ENCODE measurements around the gene DOK5. TPM values are rescaled to one million over a fixed set of nuclear protein-coding genes. Genes with fewer than 3 reads are reported as not detected.

DOK5 gene
- total RNA-seq, 1 experiment from 2014 or later, result not detected

DNA sequence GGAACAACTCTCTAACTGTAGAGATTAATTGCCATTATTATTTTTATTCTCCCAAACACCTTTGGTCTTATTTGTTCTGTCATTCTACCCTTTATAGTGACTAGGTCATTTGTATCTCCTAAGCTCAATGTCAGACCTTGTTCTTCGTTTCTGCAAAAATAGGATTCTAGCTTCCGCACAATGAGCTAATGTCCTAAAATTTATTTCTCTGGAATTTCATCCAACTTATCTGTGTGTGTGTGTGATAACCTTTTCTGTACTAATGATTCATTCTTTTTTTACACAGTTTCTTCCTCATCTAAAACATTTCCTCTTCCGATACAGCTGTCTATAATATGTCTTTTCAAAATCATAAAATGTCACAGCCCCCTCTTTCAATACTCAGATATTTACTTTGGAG lies 84.5 kb downstream of the DOK5 start:
- DNase-seq (ENCODE audit: low read depth), result no peak

DNA sequence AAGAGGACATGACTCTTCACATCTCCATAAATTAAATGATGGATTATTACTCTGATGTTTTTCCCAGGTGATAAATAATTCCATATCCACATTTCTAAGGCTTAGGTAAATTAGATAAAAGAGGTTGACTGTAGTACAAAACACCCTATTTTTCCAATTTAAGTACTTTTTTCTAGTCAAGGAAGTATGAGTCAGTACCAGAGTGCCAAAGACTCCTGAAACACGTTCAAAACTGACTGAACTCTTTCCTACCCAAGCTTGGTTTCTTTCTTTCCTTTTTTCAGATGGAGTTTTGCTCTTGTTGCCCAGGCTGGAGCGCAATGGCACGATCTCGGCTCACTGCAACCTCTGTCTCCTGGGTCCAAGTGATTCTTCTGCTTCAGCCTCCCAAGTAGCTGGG lies 85.0 kb downstream of the DOK5 start:
- no peak for DNase-seq (ENCODE audit: low read depth)

GRCh38 chr20:54565255-54565654 lies 89.9 kb downstream of the DOK5 start:
- no peak for DNase-seq (ENCODE audit: low read depth)

DNA sequence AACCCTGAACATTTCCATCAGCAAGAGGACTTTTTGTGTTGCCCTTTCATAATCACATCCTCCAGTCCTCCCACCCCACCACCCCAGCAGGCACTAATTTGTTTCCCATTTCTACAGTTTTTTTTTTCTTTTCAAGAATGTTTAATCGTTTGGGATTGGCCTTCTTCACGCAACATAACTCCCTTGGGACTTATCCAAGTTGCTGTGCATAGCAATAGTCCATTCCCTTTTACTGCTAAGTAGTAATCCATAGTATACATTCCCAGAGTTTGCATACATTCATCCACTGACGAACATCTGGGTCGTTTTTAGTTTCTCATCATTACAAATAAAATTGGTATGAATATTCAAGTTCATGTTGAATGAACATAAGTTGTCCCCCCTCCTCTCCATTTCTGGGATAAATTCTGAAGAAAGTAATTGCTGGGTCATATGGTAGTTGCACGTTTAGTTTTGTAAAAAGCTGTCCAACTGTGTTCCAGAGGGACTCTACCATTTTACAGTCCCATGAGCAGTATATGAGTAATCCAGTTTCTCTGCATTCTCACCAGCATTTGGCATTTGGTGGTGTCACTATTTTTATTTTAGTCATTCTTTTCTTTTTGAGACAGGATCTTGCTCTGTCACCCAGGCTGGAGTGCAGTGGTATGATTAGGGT lies 90.8 kb downstream of the DOK5 start:
- DNase-seq (ENCODE audit: low read depth), result no peak

- DNase-seq (ENCODE audit: low read depth), result no peak
Measured at GRCh38 chr20:54570561-54570960, 95.2 kb downstream of the DOK5 start.

DNA sequence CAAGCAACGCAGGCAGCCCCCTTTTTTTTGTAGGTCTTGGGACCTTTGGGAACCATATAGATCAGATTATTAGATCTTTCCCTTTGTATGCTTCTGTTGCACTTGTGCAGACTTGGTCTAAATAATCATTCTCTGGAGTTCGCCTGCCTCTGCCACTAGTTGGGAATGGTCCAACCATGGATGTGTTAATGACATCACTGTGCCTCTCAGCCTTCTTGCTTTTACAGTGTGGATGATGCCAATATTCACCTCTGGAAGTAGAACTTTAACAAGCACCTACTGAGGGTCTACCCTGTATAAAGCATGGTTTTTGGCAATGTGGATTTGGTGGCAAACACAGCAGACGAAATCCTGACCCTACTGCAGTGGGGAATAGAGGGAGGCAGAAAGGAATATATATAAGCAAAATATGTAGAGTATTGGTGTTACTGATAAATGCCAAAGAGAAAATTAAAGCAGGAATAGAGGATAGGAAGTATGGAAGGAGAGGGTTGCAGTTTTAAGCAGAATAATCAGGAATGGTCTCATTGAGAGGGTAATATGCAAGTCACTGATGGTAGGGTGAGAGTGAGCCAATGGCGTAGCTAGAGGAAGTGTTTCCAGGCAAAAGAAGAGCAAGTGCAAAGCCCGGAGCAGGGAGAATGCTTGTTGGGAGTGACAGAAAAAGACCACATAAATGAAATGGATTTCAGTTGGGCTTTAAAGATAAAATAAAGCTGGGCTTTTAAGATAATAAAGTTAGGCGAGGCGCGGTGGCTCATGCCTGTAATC lies 97.5 kb downstream of the DOK5 start:
- no peak for DNase-seq (ENCODE audit: low read depth)

DNA sequence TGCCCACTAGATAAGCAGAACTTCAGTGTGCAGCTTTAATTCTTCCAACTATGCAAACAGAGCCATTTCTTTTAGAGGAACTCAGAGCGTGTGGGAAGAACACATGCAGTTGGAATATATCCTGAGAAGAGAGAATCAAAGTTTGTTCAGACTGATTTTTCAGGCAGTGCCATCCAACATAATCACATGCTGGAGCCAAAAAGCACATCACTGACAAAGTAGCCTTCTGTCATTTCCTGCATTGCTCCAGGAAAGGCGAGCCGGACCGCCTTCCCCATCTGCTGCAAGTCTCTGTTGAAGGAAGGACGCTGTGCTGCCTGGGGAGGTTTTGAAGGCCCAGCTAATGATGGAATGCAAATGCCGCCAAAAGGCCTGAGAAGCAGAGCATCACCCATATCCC lies 98.4 kb downstream of the DOK5 start:
- no peak for DNase-seq (ENCODE audit: low read depth)

- DNase-seq (ENCODE audit: low read depth), result no peak
Measured at GRCh38 chr20:54576518-54576917, 101.1 kb downstream of the DOK5 start.

DNA sequence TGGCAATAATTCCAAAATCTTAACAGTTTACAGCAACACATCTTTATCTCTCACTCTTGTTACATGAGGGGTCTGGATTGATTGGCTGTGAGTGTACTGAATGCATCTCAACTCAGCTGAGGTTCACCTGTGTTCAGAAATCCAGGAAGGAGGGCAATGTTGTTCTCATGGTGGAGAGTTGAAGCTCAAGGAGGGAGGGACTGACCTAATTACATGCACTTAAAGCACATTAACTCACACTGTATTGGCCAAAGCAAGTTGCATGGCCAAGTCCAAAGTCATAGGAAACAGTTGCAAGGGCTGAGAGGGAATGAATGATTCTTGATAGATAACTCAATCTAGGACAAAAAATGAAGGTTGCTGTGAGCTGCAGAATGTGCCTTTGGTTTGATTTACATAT lies 102.2 kb downstream of the DOK5 start:
- DNase-seq (ENCODE audit: low read depth), result no peak

GRCh38 chr20:54585217-54585616 lies 109.8 kb downstream of the DOK5 start:
- DNase-seq (ENCODE audit: low read depth), result no peak

- no peak for DNase-seq (ENCODE audit: low read depth)
Measured at GRCh38 chr20:54587408-54587807, 112.0 kb downstream of the DOK5 start.

DNA sequence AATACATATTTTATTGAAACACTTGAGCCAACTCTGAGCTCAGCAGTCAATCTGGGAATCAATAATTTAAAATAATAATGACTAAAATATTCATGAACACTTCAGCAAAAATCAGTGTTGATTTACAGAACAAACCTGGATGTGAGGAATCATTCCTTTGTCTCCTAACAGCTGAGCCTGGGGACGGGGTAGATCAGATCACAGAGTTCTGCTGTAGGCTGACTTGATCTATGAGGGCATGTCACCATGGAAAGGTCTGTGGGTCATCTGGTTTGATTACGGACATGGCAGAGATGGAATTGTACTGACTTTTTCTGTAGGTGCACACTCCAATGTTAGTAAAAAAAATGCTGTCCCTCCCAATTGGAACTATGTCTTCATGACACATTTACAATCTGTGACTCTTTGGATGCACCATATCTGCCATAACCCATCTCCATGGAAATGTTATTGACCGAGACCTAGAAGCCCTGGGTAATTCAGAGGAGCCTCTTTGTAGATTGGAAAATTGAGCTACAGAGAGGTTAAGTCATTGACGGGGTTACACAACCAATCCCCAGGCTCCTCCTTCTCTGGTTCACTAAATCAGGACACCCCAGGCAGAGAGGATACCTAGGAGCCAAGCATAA lies 114.1 kb downstream of the DOK5 start:
- DNase-seq (ENCODE audit: low read depth), result no peak

DNA sequence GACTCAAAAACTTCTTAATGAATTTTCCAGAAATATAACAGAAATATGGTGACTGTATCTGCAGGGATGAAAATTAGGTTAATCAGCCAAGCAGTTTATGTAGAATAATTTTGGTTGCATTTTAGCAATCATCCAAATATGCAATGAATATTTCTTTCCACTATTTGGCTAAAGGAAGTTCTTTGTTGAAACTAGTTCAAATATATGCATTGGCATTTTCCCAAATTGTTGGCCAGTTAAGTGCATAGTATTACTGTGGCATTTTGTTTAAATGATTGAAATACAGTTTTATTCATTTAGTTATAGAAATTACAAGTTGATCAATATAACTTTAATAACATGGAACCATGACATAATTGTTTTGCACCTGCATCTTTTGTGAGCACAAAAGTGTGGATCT lies 115.5 kb downstream of the DOK5 start:
- no peak for DNase-seq (ENCODE audit: low read depth)

GRCh38 chr20:54596651-54597050 lies 121.3 kb downstream of the DOK5 start:
- DNase-seq (ENCODE audit: low read depth), result no peak

- no peak for DNase-seq (ENCODE audit: low read depth)
Measured at GRCh38 chr20:54598352-54598751, 123.0 kb downstream of the DOK5 start.

- no peak for DNase-seq (ENCODE audit: low read depth)
Measured at GRCh38 chr20:54600634-54601033, 125.2 kb downstream of the DOK5 start.

GRCh38 chr20:54601831-54602515 lies 126.6 kb downstream of the DOK5 start:
- no peak for DNase-seq (ENCODE audit: low read depth)

DNA sequence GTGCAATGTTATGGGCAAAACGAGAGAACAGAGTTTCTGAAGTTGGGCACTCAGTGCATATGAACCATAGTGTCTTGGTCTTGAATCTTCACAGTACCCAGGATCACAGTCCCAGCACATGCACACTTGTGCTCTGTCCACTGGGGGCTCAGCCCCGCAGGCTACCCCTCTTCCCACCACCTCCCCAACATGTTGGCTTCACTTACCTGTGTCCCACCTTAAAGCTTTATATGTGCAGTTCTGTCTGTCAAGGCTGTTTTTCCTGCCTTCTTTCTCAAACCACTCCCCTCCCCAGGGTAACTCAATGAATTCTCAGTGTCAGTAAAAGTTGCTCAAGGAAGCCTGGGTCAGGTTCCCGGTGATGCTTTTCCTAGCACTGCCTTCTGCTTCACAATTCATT lies 129.9 kb downstream of the DOK5 start:
- DNase-seq (ENCODE audit: low read depth), result no peak

DNA sequence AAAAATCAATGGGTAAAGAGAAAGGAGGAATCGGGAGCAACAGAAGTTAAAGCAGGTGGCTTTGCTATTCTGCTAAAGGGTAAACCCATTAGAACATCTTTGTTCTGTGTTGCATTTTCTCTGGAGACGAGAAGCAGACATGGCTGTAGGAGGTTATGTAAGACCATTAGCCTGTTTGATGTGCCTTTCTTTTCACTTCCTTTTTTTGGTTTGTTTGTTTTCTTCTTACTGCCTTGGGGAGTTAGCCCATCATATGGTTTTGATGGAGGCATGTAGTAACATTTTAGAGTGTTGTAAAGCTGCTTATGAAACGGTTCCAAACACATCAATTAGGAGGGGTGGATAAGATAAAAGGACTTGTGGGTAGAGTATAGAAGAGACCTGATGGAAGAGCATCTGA lies 131.0 kb downstream of the DOK5 start:
- no peak for DNase-seq (ENCODE audit: low read depth)

DNA sequence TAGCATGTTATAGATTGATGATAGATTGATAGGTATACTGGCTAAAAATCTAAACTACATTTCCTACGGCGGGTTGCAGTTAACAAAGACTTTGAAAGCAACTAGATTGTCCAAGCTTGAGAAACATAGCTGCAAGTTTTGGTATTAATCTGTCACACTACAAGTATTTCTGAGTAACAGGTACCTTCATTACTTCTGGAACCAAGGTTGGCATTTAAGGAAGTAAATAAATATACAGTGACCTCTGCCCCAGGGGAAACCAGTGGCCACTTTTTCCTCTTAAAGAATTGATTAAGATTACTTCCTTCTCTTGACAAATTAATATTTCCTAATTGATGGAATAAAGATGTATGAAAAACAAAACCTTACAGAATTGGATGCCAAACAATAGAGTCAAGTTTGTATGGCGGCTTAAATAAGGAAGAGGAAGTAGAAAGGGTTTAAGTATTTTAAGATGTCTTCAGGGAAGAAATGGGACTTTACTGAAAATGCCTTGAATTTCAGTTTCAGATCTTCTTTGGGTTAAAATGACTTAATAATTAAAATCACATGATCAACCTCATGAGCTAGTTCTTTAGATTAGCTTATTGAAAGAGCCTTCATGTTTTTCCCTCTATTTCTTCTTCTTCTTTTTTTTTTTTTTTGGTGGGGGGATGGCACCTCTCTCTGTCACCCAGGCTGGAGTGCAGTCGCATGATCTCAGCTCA lies 132.8 kb downstream of the DOK5 start:
- no peak for DNase-seq (ENCODE audit: low read depth)

GRCh38 chr20:54608943-54609342 lies 133.6 kb downstream of the DOK5 start:
- DNase-seq (ENCODE audit: low read depth), result no peak

Data from M059J (cell line).